Fibroblast of upper back skin (primary cell): ENCODE results near the gene PCED1B.
"Not testable (repeated sequence)": the region's sequence is repeated elsewhere in the genome, so short reads cannot be mapped to it uniquely, and the experiment has no call there.

Experiments
- DNase-seq: peaks from one replicate; pipeline ENCODE4 v3.0.0-alpha.2; 2013

The PCED1B gene

DNA sequence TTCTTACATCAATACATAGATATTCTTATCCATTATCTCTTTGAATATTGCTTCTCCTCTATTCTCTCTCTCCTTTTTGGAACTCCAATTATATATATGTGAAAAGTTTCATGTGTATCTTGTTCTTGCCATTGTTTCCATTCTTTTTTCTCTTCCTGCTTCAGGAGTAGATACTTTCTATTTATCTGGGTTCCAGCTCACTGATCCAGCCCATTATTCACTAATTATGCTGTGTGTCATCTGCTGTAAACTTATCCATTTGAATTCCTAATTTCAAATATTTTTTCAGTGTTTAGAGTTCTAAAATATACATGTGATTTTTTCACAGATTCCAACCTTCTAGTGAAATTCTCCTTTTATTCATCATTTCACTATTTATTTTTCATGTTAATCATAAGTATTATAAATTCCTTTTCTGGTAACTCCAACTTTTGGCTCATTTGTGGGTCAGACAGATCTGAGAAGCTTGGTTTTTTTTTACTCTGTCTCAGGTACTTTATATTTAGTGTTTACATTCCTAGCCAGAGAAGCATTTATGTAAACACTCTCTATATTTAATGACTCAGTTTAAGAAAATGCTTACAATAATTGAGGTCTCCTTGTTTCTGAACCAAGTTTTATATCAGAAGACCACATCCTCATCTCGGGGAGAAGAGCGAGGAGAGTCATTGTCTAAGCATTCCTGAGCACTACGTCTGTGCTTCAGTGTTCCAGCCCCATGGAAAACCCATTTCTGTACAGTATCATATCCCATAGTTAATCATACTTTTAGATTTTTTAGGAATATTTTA, 16.2 kb downstream of the PCED1B start:
- DNase-seq, result peak; percentile 95

- DNase-seq, result no peak
These were observed 18.0 kb downstream of the PCED1B start for GRCh38 chr12:47097276-47097896.

DNA sequence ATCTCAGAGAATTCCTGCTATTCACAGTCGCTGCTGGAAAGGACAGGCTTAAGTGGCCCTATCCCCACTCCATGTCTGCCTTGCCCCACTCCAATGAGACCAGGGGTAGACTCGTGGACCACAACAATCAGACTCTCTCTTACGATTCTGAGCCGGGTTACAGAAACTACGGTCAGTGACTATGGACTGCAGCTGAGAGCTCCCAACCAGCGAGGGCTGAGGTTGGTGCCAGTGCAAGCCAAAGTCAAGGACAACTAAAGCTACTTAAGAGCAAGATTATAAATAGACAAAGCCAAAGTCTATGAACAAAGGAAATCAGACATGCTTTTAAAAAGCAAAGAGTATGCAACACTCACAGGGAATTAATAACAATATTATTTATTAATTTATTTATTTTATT, 18.7 kb downstream of the PCED1B start:
- DNase-seq, result no peak

GRCh38 chr12:47099610-47100009, 20.2 kb downstream of the PCED1B start:
- no peak for DNase-seq

DNA sequence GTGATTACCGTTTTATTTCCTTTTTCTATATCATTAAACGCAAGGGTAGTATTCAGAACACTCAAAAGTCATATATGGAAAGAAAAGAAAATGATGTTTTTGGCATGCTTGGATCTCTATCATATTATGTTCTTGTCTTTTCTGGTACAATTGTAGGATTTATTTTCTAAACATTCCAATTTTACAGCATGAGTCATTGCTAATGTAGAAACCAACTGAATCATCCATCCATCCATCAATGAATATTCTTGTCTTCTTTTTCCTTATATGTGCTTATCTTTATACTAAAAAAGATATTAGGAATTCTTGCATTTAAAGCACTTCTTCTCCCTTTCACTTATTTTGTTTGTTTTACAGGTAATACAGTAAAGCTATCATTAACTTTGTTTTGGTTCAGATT, 20.7 kb downstream of the PCED1B start:
- DNase-seq, result peak; percentile 73

- DNase-seq, result no peak
These were observed 23.0 kb downstream of the PCED1B start for GRCh38 chr12:47102406-47102805.

DNA sequence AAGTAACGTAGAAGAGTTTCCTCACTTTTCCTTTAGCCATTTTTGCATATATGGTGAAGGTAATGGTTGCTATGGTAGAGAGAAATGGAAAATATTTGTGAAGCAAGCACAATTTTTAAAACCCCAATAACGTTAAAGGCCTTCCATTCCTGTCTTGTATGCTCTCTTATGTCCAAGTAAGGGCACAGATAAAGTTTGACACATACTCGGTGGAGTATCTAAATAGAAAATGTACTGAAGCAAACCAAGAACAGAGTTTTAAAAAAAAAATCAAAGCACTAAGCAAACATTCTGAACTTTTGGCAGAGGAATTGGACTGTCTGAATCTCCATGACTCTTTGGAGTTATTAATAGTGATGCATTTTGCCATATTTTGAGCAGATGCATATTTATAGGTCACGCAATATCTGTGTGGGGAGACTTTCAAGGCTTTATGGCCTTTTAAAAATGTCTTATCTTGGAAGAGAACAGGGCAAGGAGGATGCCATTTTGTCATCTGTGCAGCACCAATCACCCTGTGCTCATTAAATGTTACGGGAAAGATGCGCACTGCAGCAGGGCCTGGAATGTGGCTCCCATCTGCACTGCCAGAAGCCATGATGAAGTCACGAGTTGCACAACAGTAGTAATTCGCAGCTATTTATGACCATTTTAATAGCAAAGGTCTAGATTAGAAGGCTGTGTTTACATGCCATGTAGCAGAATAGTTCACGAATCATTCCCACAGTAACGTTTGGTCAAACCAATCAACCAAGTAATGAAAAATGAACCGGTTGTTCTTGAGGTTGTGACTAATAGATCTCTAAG, 23.6 kb downstream of the PCED1B start:
- DNase-seq, result peak; percentile 92

GRCh38 chr12:47105914-47106674, 26.7 kb downstream of the PCED1B start:
- DNase-seq, result no peak

DNA sequence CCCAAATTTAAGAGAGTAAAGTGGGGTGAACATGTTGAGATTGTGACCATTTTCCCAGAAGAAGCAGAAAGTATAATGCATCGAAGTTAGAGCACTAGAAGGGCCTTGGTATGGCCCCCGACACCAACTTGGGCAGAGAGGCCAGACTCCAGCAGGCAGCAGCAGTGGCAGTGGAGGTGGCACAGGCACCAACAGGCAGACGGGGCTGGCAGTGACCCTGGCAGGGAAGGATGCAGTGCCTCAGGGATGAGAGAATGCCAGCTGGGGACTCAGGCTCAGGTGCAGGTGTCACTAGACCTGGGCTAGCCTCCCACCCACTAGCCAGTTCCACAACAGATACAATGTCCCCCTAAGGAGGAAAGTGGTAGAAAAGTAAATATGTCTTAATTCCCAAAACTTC, 28.0 kb downstream of the PCED1B start:
- DNase-seq, result no peak

DNA sequence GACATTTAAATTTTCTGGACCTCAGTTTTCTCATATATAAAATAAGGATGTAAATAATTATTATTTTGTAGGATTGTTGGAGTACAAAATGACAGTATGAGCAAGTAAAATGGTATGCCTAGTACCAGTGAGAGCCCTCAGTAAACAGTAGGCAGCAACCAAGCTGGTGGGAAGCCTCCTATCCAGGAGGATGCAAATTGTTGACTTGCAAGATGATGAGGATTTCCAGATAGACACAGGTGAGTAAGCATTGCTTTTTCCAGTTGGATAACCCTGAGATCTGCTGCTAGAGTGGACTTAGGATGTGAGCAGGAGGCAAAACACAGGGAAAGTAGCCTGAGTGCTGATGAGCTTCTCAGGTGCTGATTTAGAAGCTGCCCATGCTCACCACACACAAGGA, 28.5 kb downstream of the PCED1B start:
- no peak for DNase-seq

GRCh38 chr12:47110011-47110541, 30.7 kb downstream of the PCED1B start:
- DNase-seq, result no peak

GRCh38 chr12:47110718-47111391, 31.4 kb downstream of the PCED1B start:
- DNase-seq, result no peak

DNA sequence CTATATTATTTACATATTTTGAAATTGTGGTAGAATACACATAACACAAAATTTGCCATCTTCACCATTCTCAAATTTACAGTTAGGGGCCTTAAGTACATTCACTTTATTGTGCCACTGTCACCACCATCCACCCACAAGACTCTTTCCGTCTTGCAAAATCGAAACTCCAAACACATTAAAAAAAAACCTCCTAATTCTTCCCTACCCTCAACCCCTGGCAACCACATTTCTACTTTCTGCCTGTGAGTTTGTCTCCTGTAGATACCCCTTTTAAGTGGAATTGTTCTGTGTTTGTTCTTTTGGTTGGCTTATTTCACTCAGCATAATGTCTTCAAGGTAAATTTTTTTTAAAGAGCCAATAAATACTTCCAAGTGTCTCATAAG, 32.0 kb downstream of the PCED1B start:
- no peak for DNase-seq

- DNase-seq, result no peak
These were observed 32.4 kb downstream of the PCED1B start for GRCh38 chr12:47111854-47112253.

DNA sequence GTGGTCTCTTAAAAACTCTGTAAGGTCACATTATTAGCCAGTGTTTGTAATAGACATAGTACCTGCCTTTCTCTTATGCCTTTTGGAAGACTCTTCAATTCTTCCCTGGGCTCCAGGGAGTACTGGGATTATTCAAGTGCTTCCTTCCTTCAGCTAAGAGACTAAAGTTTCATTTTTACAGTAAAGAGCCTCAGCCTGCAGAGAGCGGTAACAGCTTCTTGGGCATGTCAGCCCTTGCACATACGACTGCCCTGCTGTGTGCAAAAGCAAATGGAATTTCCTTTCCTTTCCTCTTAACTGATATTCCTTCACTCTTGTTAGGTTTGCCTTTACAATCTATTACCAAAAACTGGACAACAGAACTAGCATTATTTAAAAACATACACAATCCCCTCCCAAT, 33.3 kb downstream of the PCED1B start:
- DNase-seq, result no peak

- peak; percentile 32 for DNase-seq
These were observed 35.1 kb downstream of the PCED1B start for GRCh38 chr12:47114481-47114892.

DNA sequence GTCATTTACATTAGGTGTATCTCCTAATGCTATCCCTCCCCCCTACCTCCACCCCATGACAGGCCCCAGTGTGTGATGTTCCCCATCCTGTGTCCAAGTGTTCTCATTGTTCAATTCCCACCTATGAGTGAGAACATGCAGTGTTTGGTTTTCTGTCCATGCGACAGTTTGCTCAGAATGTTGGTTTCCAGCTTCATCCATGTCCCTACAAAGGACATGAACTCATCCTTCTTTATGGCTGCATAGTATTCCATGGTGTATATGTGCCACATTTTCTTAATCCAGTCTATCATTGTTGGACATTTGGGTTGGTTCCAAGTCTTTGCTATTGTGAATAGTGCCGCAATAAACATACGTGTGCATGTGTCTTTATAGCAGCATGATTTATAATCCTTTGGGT, 37.9 kb downstream of the PCED1B start:
- not testable (repeated sequence) for DNase-seq

GRCh38 chr12:47120736-47121135, 41.3 kb downstream of the PCED1B start:
- no peak for DNase-seq

DNA sequence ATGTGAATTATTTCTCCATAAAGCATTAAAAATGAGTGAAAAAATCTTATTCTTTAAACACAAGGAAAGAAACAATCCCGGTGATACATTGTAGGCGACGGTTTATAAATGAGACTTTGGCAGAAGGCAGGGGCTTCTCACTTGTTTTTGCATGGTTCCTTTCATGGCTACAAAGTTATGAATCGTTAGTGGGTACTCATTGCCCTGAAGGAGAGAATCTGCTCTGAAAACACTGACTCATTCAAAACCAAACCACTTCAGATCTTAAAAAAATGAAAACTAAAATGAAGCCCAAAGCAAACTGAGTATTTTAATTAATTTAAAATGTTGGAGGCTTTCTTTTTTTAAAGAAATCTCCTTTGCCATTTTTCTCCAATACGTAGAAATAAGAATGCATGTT, 41.7 kb downstream of the PCED1B start:
- no peak for DNase-seq

DNA sequence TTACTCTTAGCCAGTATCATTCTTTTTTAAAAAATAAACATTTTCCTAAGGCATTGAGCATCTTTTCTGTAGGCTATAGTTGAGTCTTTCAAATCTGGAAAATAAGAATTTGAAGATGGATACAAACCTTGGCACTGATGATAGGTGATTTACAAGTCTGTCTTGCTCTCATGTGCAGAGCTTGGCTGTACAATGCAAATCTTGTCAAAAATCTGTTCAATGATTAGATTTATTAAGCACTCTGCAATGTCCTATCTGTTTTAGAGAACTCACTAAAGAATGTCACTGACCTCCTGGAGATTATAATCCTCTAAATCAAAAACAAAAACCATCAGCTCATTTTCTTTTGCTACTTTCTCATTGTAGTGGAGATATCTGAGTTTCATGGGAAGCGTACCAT, 43.2 kb downstream of the PCED1B start:
- DNase-seq, result peak; percentile 43

GRCh38 chr12:47123730-47124129, 44.3 kb downstream of the PCED1B start:
- DNase-seq, result no peak

GRCh38 chr12:47124451-47124850, 45.0 kb downstream of the PCED1B start:
- DNase-seq, result peak; percentile 28
